Sciatic nerve (tissue), 2 donors: ENCODE results near the gene LRTM2. TPM values are rescaled to one million over a fixed set of nuclear protein-coding genes. Genes with fewer than 3 reads are reported as not detected.

Source experiments
- ATAC-seq: fragments of 200-7000 bp; cut with Tn5 transposase; one replicate; pipeline ENCODE4 v1.9.1; 2020; ENCODE audit warnings: mild to moderate bottlenecking, moderate library complexity
- DNase-seq: peaks from one replicate; pipeline ENCODE4 v3.0.0-alpha.2; 2020; ENCODE audit warnings: low spot score
- intact Hi-C: fragments of 100-400 bp; cut with DNase I; formaldehyde crosslinking; loops from one replicate; pipeline ENCODE4 v1.14.2; 2022
- total RNA-seq: library from RNA; stranded (reverse); fragmentation: NEBNext Ultra II Directional; extraction: Animal tissue kit (Norgen Biotek cat#: 25700); gene quantifications from one replicate; pipeline ENCODE4 v1.2.1, GENCODE V29; 2021
- donor health status: DM: no; HTN: no; CAD: no.
- donor health status: DM: no; HTN: no; CAD: no.

LRTM2 gene
- total RNA-seq, 1 donor from 2014 or later, result not detected

GRCh38 chr12:1873531-1874510 is 53.5 kb downstream of the LRTM2 start:
- ATAC-seq (no peak), DNase-seq (no peak)
- intact Hi-C loops, result loop anchor here (2.0 kb wide), 1 partner anchor 31 kb away; no protein-coding TSS in a partner anchor

GRCh38 chr12:1875608-1876007 is 55.2 kb downstream of the LRTM2 start:
- DNase-seq (no peak), ATAC-seq (no peak)
- intact Hi-C loops, result loop anchor here (2.0 kb wide), 1 partner anchor 29 kb away; no protein-coding TSS in a partner anchor

- ATAC-seq, result no peak
- intact Hi-C loops, result no loop called here
- no peak for DNase-seq
Measured at GRCh38 chr12:1876086-1876485, 55.7 kb downstream of the LRTM2 start.

- ATAC-seq, result no peak
- DNase-seq, result no peak
- intact Hi-C loops, result no loop called here
Measured at GRCh38 chr12:1877169-1877878, 57.0 kb downstream of the LRTM2 start.

- intact Hi-C loops, result no loop called here
- ATAC-seq (no peak), DNase-seq (no peak)
Measured at GRCh38 chr12:1878214-1878613, 57.8 kb downstream of the LRTM2 start.

- intact Hi-C loops, result no loop called here
- DNase-seq (no peak), ATAC-seq (no peak)
Measured at GRCh38 chr12:1878695-1879094, 58.3 kb downstream of the LRTM2 start.

GRCh38 chr12:1879633-1880032 is 59.3 kb downstream of the LRTM2 start:
- ATAC-seq (no peak), DNase-seq (no peak)
- intact Hi-C loops, result no loop called here

- ATAC-seq, result no peak
- intact Hi-C loops, result no loop called here
- DNase-seq, result no peak
Measured at GRCh38 chr12:1880153-1880845, 59.9 kb downstream of the LRTM2 start.

GRCh38 chr12:1880876-1881275 is 60.5 kb downstream of the LRTM2 start:
- intact Hi-C loops, result no loop called here
- DNase-seq, result no peak
- ATAC-seq, result no peak

GRCh38 chr12:1881301-1881700 is 60.9 kb downstream of the LRTM2 start:
- intact Hi-C loops, result no loop called here
- DNase-seq (no peak), ATAC-seq (no peak)

- intact Hi-C loops, result no loop called here
- ATAC-seq, result no peak
- no peak for DNase-seq
Measured at GRCh38 chr12:1881936-1882335, 61.6 kb downstream of the LRTM2 start.

GRCh38 chr12:1882405-1882804 is 62.0 kb downstream of the LRTM2 start:
- DNase-seq, result no peak
- ATAC-seq, result no peak
- intact Hi-C loops, result no loop called here

- no peak for ATAC-seq
- DNase-seq, result no peak
- intact Hi-C loops, result no loop called here
Measured at GRCh38 chr12:1882850-1883470, 62.6 kb downstream of the LRTM2 start.

GRCh38 chr12:1883513-1883912 is 63.1 kb downstream of the LRTM2 start:
- ATAC-seq (no peak), DNase-seq (no peak)
- intact Hi-C loops, result no loop called here

- intact Hi-C loops, result no loop called here
- DNase-seq, result no peak
- ATAC-seq, result no peak
Measured at GRCh38 chr12:1884651-1885050, 64.3 kb downstream of the LRTM2 start.

- intact Hi-C loops, result no loop called here
- DNase-seq, result no peak
- no peak for ATAC-seq
Measured at GRCh38 chr12:1885082-1885596, 64.8 kb downstream of the LRTM2 start.

- DNase-seq, result no peak
- ATAC-seq, result no peak
- intact Hi-C loops, result no loop called here
Measured at GRCh38 chr12:1885599-1886245, 65.4 kb downstream of the LRTM2 start.
